Measurements from ENCODE around the gene FOXP1. TPM values are rescaled to one million over a fixed set of nuclear protein-coding genes. Genes with fewer than 3 reads are reported as not detected.

FOXP1 gene
- total RNA-seq, 1 experiment from 2014 or later = 75.3 TPM

GRCh38 chr3:71037775-71038174, 545.8 kb downstream of the FOXP1 start:
- Histone ChIP-seq H2BK20ac (ENCODE audit: low read depth, low read length, poor library complexity, severe bottlenecking) (no peak overlapping the region), H3K9ac (ENCODE audit: extremely low read depth, insufficient read length, low read length) (no peak overlapping the region), H4K91ac (ENCODE audit: insufficient read length, low read depth, low read length) (no peak overlapping the region), H3K18ac (ENCODE audit: insufficient read length, low read depth, low read length) (no peak overlapping the region), H3K14ac (ENCODE audit: insufficient read depth, low read length) (no peak overlapping the region), H4K5ac (ENCODE audit: insufficient read length, low read depth, low read length) (no peak overlapping the region), H3T11ph (ENCODE audit: low read length) (no peak overlapping the region), H4K20me1 (ENCODE audit: control insufficient read depth, insufficient read depth, insufficient read length) (no peaks in the 10 kb centered on the region), H3K4me2 (ENCODE audit: insufficient read depth, insufficient read length, low read length) (no peak overlapping the region), H3K23me2 (ENCODE audit: insufficient read length, low read depth, low read length, poor library complexity, severe bottlenecking) (no peaks in the 10 kb centered on the region), H3K4me1 (ENCODE audit: insufficient read depth, low read length) (no peaks in the 10 kb centered on the region; the same call in 1 of the 2 replicates), H3K9me3 (ENCODE audit: control insufficient read depth, low read depth, low read length) (no peaks in the 10 kb centered on the region), H3K23ac (ENCODE audit: insufficient read length, low read depth, low read length) (no peak overlapping the region), H2AK5ac (ENCODE audit: insufficient read length, low read length) (no peak overlapping the region), H3K56ac (ENCODE audit: insufficient read length, low read depth, low read length) (no peak overlapping the region), H3K79me1 (ENCODE audit: insufficient read depth, low read depth, low read length, poor library complexity, severe bottlenecking) (no peaks in the 10 kb centered on the region), H2BK120ac (ENCODE audit: low read depth, low read length, poor library complexity, severe bottlenecking) (no peak overlapping the region), H2AFZ (ENCODE audit: low read length) (no peak overlapping the region), H3K79me2 (ENCODE audit: insufficient read depth, low read length) (no peaks in the 10 kb centered on the region), H4K8ac (replicated peaks; ENCODE audit: insufficient read length, low read depth, low read length) (no peak overlapping the region), H2BK12ac (ENCODE audit: insufficient read length, low read depth, low read length) (no peak overlapping the region), H2BK5ac (ENCODE audit: insufficient read length, low read length) (no peak overlapping the region), H2BK15ac (ENCODE audit: low read depth, low read length) (no peak overlapping the region), H3K4ac (ENCODE audit: low read depth, low read length) (no peak overlapping the region), H3K27ac (ENCODE audit: insufficient read length, low read depth, low read length) (no peak overlapping the region), H3K27me3 (ENCODE audit: insufficient read depth, low read length) (no peaks in the 10 kb centered on the region)
- no peak for TF ChIP-seq CTCF (conservative IDR thresholded peaks at IDR 0.05)
- H3K27ac Mint-ChIP-seq = no peak overlapping the region; a peak in 1 of 7 replicates
- no peak for DNase-seq
- peaks cover 16 to 21% of the 10 kb centered on the region in 2 experiments for H3K4me1 Mint-ChIP-seq
- H3K4me3 Mint-ChIP-seq = no peak overlapping the region
- peaks cover 6 to 43% (median 18%) of the 10 kb centered on the region in 3 experiments; a peak in 6 of 7 replicates for H3K36me3 Mint-ChIP-seq (ENCODE audit: insufficient read depth in 1 of 3, low read depth in 3 of 3)
- H3K9me3 Mint-ChIP-seq = no peaks in the 10 kb centered on the region
- WGBS (ENCODE audit: extremely low coverage, insufficient read length, low lambda C conversion rate) = no CpG with 5 or more reads among the region's 7 CpGs
- no peaks in the 10 kb centered on the region for H3K27me3 Mint-ChIP-seq (ENCODE audit: low read depth)

Data from H9 (cell line).